ENCODE data around the gene CTSE.

DNA sequence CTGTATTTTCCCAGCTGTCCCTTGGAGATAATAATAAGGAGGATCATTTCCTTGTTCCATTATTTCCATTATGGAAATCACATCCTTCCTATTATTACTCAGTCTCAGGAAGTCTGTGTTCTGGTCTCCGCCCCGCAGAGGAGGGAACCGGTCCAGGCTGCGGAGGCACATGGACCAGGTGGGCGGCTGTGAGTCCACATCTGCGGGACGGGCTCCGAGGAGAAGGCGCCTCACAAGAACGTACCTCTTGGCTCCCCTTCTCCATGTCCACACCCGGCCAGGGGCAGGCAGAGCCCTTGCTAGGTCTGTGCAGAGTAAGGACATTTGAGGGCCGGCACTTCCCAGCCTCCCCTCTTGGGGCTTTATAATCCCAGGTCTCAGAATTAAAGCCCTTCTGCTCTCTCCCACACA is 35.1 kb downstream of the CTSE start:
- TF ChIP-seq EZH2 (IDR thresholded peaks at IDR 0.05; ENCODE audit: low read depth, low read length, severe bottlenecking) (no peak), SUZ12 (IDR thresholded peaks at IDR 0.05; ENCODE audit: low read length) (no peak)

Measured in H1 (cell line).